Subcutaneous adipose tissue (tissue), 4 donors: ENCODE results near the gene CLK3. TPM values are rescaled to one million over a fixed set of nuclear protein-coding genes. Genes with fewer than 3 reads are reported as not detected.

Experiments
- CTCF ChIP-seq: fragments of 450-650 bp; IDR thresholded peaks from one replicate; pipeline ENCODE4 v1.5.1; 2016; ENCODE audit warnings: low read depth, mild to moderate bottlenecking, control low read depth, antibody characterized with exemption, moderate library complexity
- total RNA-seq, 4 donors: library from RNA; depleted of rRNA; stranded (reverse); fragments of >200 nt; gene quantifications; one replicate each; pipeline ENCODE4 v1.1.0, GENCODE V29; 2016

Gene CLK3
- total RNA-seq, 4 donors from 2014 or later = 53.6 to 159 (median 103) TPM

DNA sequence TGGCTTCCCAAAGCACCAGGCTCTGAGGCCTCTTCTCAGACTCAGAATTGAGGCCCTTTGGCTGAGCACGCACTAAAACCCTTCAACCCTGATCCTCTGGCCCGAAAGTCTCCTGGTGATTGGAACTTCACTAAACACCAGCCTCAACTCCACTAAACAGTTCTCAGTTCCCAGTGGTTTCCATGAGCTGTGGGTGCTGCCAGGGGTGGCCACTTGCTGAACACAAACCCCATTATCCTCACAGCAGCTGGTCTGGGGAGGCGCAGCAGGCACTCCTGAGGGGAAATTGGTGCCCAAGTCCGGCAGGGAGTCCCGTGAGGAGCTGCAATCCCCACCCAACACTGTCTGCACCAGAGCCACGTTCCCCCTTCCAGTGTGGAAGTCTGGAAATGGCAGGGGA, 3.8 kb upstream of the CLK3 start:
- no peak for TF ChIP-seq CTCF

DNA sequence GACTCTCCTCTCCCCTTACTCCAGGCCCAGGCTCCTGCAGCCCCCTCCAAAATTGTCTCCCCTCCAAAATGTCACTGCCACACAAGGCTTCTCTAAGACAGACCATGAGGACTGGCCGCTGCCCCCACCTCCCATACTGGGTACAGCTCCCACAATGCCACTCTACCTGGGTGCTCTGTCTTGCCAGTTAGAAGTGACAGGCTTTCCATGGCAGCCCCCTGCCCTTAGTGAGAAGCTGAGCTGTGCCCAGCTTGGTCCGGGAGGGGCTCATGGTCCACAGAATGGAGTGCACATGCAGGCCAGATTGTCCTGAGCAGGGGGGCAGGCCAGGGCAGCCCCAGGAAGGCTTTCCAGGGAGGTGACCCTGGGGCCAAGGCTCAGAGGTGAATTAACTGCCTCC, 3.0 kb upstream of the CLK3 start:
- no peak for TF ChIP-seq CTCF

- no peak for TF ChIP-seq CTCF
Observed at GRCh38 chr15:74613089-74613952, 2.3 kb upstream of the CLK3 start.

- no peak for TF ChIP-seq CTCF
Observed at GRCh38 chr15:74613953-74614743, 1.5 kb upstream of the CLK3 start.

DNA sequence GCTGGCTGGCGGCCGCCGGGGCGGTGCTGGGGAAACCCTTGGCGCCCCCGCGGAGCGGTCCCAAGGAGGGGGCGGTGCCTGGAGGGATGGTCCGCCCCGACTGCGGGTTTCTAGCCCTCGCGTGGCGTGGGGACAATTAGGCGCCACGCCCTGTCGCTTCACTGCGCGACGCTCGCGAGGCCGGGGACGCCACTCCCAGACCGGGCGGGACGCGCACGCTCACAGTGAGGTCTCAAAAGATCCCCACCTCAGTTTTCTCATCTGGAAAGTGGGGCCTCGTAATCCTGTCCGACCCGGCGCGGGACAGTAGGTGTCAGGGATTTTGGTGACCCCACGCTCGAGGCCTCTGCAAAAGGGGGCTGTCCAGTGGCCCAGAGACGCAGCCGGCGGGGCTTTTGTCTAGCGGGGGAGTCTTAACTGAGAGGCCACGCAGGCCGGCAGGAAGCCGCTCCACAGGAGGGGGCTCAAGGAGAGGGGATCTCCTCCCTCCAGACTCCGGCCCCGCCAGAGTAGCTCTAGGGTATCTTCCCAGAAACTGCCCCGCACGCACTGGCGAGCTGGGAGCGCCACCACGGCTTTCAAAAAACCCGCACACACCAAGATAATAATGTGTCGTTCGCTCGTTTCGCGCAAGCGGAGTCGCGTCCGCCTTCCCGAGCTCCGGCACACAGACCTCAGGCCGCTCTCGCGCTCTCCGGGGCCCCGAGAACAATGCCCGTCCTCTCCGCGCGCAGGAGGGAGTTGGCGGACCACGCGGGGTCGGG, 710 bp upstream of the CLK3 start:
- TF ChIP-seq CTCF = no peak

DNA sequence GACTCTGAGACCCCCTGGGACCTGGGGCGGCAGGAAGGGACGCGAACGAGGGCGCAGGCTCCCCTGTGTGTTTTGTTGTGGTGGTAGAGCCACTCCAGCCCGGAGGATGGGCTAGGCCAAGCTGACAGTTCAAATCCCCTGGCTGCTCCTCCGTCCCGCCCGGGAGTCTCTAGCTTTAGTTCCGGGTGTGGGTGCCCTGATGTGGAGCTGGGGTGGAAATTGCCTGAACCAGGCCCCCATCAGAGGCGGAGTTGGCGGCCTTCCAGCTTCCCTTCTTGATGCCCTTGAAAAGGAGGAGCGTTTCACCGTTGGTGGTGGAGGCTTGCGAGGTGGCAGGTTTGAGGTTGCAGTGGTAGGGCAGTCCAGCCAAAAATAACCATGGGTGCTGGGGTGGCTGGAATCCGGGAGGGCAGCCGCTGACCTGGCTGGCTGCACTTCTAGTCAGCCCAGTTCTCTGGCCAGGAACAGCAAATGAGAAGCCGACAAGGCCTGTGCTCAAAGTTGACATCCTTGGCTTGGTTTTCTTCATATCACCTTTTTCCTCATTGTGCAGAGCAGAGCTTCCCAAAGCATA, 817 bp downstream of the CLK3 start:
- no peak for TF ChIP-seq CTCF
